GM21619 (cell line): ENCODE measurements around the gene BMP7.
"Not testable (repeated sequence)": the region's sequence is repeated elsewhere in the genome, so short reads cannot be mapped to it uniquely, and the experiment has no call there.

Source experiments
- ATAC-seq: cut with Tn5 transposase; IDR thresholded peaks from one replicate; pipeline ENCODE4 v1.9.1; 2021; ENCODE audit not compliant: unreplicated experiment

Gene BMP7

GRCh38 chr20:57175397-57176010 is 90.9 kb downstream of the BMP7 start:
- ATAC-seq = no peak

- ATAC-seq = no peak
Observed at GRCh38 chr20:57174737-57175136, 91.7 kb downstream of the BMP7 start.

GRCh38 chr20:57173986-57174385 is 92.5 kb downstream of the BMP7 start:
- no peak for ATAC-seq

GRCh38 chr20:57173041-57173440 is 93.4 kb downstream of the BMP7 start:
- no peak for ATAC-seq

- ATAC-seq = no peak
Observed at GRCh38 chr20:57170343-57170742, 96.1 kb downstream of the BMP7 start.

- no peak for ATAC-seq
Observed at GRCh38 chr20:57169162-57169561, 97.3 kb downstream of the BMP7 start.

- no peak for ATAC-seq
Observed at GRCh38 chr20:57167971-57168701, 98.3 kb downstream of the BMP7 start.

GRCh38 chr20:57167292-57167655 is 99.2 kb downstream of the BMP7 start:
- no peak for ATAC-seq

- ATAC-seq = no peak
Observed at GRCh38 chr20:57166568-57167291, 99.7 kb downstream of the BMP7 start.

- no peak for ATAC-seq
Observed at GRCh38 chr20:57165427-57166004, 100.9 kb downstream of the BMP7 start.

- ATAC-seq = no peak
Observed at GRCh38 chr20:57164872-57165271, 101.6 kb downstream of the BMP7 start.

- ATAC-seq = no peak
Observed at GRCh38 chr20:57163041-57163440, 103.4 kb downstream of the BMP7 start.

- ATAC-seq = no peak
Observed at GRCh38 chr20:57162362-57162652, 104.1 kb downstream of the BMP7 start.

- ATAC-seq = no peak
Observed at GRCh38 chr20:57161478-57162361, 104.7 kb downstream of the BMP7 start.

GRCh38 chr20:57160985-57161384 is 105.5 kb downstream of the BMP7 start:
- no peak for ATAC-seq

GRCh38 chr20:57159945-57160610 is 106.4 kb downstream of the BMP7 start:
- no peak for ATAC-seq

- ATAC-seq = no peak
Observed at GRCh38 chr20:57159193-57159851, 107.1 kb downstream of the BMP7 start.

- ATAC-seq = no peak
Observed at GRCh38 chr20:57158474-57158873, 108.0 kb downstream of the BMP7 start.

GRCh38 chr20:57157787-57158186 is 108.7 kb downstream of the BMP7 start:
- ATAC-seq = not testable (repeated sequence)

- no peak for ATAC-seq
Observed at GRCh38 chr20:57157106-57157691, 109.2 kb downstream of the BMP7 start.
